Heart right ventricle (tissue), 16 donors: ENCODE data around the gene RAB28. TPM values are rescaled to one million over a fixed set of nuclear protein-coding genes. Genes with fewer than 3 reads are reported as not detected.

ENCODE experiments used
- ATAC-seq, 8 donors: fragments of 200-7000 bp; cut with Tn5 transposase; one replicate each; pipeline ENCODE4 v1.9.1; 2020; ENCODE audit warnings: mild to moderate bottlenecking in 8 of 8, moderate library complexity in 8 of 8, moderate number of reproducible peaks in 1 of 8
- DNase-seq, 2 donors: peaks; one replicate each; pipeline ENCODE4 v3.0.0-alpha.2; 2020
- H3K27ac ChIP-seq, 10 donors: fragments of 200-600 bp; sonication (generic) in 2 of 10; one replicate each; pipeline versions ENCODE4 v1.5.0 to v1.8.0; 2020 to 2022; ENCODE audit warnings: mild to moderate bottlenecking in 3 of 10
- H3K27me3 ChIP-seq, 7 donors: fragments of 200-600 bp; one replicate each; pipeline ENCODE4 v1.8.0; 2021 to 2022; ENCODE audit warnings: mild to moderate bottlenecking in 2 of 7
- H3K36me3 ChIP-seq, 9 donors: fragments of 200-600 bp; sonication (generic) in 1 of 9; one replicate each; pipeline versions ENCODE4 v1.5.0 to v1.8.0; 2020 to 2022; ENCODE audit warnings: mild to moderate bottlenecking in 2 of 9
- H3K4me1 ChIP-seq, 9 donors: fragments of 200-600 bp; sonication (generic) in 1 of 9; one replicate each; pipeline versions ENCODE4 v1.5.0 to v1.8.0; 2020 to 2022; ENCODE audit warnings: mild to moderate bottlenecking in 4 of 9
- H3K4me3 ChIP-seq, 10 donors: fragments of 200-600 bp; sonication (generic) in 2 of 10; one replicate each; pipeline versions ENCODE4 v1.5.0 to v1.8.0; 2020 to 2022; ENCODE audit warnings: mild to moderate bottlenecking in 7 of 10, moderate library complexity in 2 of 10
- H3K9me3 ChIP-seq, 11 donors: fragments of 200-600 bp in 10 of 11; sonication (generic) in 2 of 11; one replicate each; pipeline versions ENCODE4 v1.5.0 to v1.8.0; 2013 to 2022; ENCODE audit warnings: mild to moderate bottlenecking in 2 of 11, control low read depth in 1 of 11, moderate library complexity in 1 of 11
- WGBS, 2 donors: extraction: QIAGEN DNeasy Blood & Tissue Kit; methylation state at CpG; one replicate each; pipeline ENCODE4 v1.1.7; 2013; ENCODE audit warnings: inconsistent platforms in 1 of 2; 5-methylcytosine and 5-hydroxymethylcytosine counted together
- intact Hi-C, 10 donors: fragments of 100-400 bp; cut with DNase I; formaldehyde crosslinking; loops; one replicate each; pipeline versions ENCODE4 v1.11.1 to v1.14.2; 2022
- polyA plus RNA-seq, 2 donors: library from polyadenylated mRNA; stranded (reverse); fragments of 200-250 nt; gene quantifications; one replicate each; pipeline ENCODE4 v1.2.3, GENCODE V29; 2013
- total RNA-seq, 10 donors: library from RNA; stranded (reverse); fragmentation: NEBNext Ultra II Directional in 3 of 10; extraction: Animal tissue kit (Norgen Biotek cat#: 25700) in 3 of 10; gene quantifications; one replicate each; pipeline versions ENCODE4 v1.2.1 to v1.2.4, GENCODE V29; 2021 to 2023
- TF ChIP-seq, protein P1 (sequence below), 9 donors: fragments of 200-600 bp; sonication (generic) in 2 of 9; IDR thresholded peaks; one replicate each; pipeline versions ENCODE4 v1.5.0 to v1.8.0; 2021 to 2022; ENCODE audit warnings: antibody characterized with exemption in 9 of 9, mild to moderate bottlenecking in 5 of 9, moderate library complexity in 1 of 9
- donor health status: Arrhythmogenic right ventricular cardiomyopathy.
- donor health status: ischemic (EF 13 %, LVEDD 7.1; RV severe dilation, severe dysfunction).
- donor health status: healthy with polysubstance abuse.
- donor health status: DM: no; HTN: yes; CAD: no.
- donor health status: DM: no; HTN: no; CAD: no.
- donor health status: ischemic (EF 25% LVEDD 6.9; RV normal size, moderate dysfunction).
- donor health status: ischemic (EF 25% LVEDD 5.7; RV mildly dilated, moderate dysfunction).
- donor health status: healthy.
- donor health status: DM: yes; HTN: yes; CAD: no.
- donor health status: Ischemic cardiomyopathy.
- donor health status: ischemic (EF 35%, LVEDD 5.7; RV mildly dilated, moderate dysfunction).
- donor health status: nonischemic (EF 11% LVEDD 7.7; RV severe dilation, severe dysfunction).
- donor health status: DM: yes; HTN: yes; CAD: no.
- donor health status: PGD.
- donor health status: ischemic (EF 29% LVEDD 5.4; RV normal size, mild dysfunction).
- donor health status: nonischemic (EF 23%, LVEDD 6.1; RV moderate dilation, normal function).

RAB28 gene
- total and polyA plus RNA-seq, 12 donors = 12.7 to 27.5 (median 20.3) TPM

DNA sequence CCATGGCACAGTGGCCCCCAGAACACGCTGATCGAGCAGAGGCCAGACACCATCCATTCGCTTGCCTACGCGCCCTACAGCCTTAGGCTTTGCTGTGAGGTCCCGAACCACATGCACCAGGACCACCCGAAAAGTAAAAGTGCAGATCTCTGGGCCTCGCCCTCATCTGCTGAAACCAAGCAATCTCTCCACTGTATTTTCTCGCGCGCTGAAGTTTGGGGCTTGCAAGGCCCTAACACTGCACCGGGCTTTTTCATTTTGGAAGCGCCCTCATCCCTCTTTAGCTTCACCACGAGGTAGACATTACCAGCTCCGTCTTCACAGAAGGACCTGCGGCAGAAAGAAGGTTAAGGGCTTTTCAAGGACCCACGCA, 39.0 kb upstream of the RAB28 start:
- Histone ChIP-seq H3K27ac (no peak overlapping the region), H3K4me1 (peaks cover 0 to 19% (median 7%) of the 10 kb centered on the region in 9 donors), H3K36me3 (no peaks in the 10 kb centered on the region), H3K9me3 (peaks cover 0 to 17% (median 10%) of the 10 kb centered on the region in 11 donors), H3K27me3 (peaks cover 42 to 100% (median 100%) of the 10 kb centered on the region in 7 donors), H3K4me3 (peak overlapping the region in 1 of 10 donors; percentile 12)
- 4% methylated on average over 17 of the region's 17 CpGs for WGBS, 2 donors
- TF ChIP-seq, protein P1, sequence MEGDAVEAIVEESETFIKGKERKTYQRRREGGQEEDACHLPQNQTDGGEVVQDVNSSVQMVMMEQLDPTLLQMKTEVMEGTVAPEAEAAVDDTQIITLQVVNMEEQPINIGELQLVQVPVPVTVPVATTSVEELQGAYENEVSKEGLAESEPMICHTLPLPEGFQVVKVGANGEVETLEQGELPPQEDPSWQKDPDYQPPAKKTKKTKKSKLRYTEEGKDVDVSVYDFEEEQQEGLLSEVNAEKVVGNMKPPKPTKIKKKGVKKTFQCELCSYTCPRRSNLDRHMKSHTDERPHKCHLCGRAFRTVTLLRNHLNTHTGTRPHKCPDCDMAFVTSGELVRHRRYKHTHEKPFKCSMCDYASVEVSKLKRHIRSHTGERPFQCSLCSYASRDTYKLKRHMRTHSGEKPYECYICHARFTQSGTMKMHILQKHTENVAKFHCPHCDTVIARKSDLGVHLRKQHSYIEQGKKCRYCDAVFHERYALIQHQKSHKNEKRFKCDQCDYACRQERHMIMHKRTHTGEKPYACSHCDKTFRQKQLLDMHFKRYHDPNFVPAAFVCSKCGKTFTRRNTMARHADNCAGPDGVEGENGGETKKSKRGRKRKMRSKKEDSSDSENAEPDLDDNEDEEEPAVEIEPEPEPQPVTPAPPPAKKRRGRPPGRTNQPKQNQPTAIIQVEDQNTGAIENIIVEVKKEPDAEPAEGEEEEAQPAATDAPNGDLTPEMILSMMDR (IDR thresholded peaks at IDR 0.05) = no peak
- intact Hi-C loops = no loop called here
- no peak for ATAC-seq
- no peak for DNase-seq

DNA sequence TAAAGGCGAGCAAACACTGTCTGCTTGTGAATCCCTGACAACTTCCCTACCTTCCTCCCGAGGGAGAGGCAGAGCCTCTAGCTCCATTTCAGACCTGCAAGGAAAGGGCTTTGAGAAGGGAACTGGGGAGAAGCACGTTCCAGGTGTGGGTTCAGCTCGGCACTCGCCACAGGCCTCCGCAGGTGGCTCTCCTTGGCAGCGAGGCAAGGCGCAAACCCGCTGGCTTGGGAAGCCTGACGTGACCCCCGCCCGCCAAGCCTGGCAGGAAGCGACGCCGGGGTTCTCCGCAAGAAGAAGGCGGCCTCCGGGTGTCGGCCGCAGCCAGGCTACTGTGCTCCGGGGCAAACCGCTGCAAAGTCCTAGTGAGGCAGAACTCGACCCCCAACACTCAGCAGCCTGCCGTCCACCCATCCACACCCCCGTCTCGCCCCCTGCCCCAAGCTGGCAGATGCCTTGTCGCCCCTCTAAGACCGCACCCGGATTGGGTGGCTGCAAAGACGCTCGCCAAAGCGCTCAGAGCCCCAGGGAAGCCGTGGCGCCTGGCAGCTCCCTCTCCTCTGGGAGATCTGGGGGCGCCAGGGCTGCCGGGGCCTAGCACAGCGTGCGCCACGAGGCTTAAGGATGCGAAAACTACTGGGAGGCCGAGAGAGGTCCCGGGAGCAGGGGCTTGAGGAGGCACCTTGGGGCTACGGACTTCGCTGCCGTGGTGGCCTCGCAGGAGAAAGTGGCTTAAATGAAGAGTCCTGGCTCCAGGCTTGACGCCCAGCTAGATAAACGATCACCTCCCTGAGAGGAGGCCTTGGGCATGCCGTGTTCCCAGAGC, 38.4 kb upstream of the RAB28 start:
- TF ChIP-seq, protein P1 (IDR thresholded peaks at IDR 0.05) = no peak
- Histone ChIP-seq H3K4me1 (peaks cover 0 to 13% (median 7%) of the 10 kb centered on the region in 9 donors), H3K36me3 (no peaks in the 10 kb centered on the region), H3K9me3 (peaks cover 0 to 17% (median 10%) of the 10 kb centered on the region in 11 donors), H3K4me3 (peak overlapping the region in 3 of 10 donors; percentile 12 to 18 (median 15)), H3K27me3 (peaks cover 39 to 100% (median 100%) of the 10 kb centered on the region in 7 donors), H3K27ac (no peak overlapping the region)
- no peak for ATAC-seq
- intact Hi-C loops = no loop called here
- DNase-seq = no peak
- 2 to 3% methylated on average over 48 to 49 of the region's 49 CpGs for WGBS, 2 donors

DNA sequence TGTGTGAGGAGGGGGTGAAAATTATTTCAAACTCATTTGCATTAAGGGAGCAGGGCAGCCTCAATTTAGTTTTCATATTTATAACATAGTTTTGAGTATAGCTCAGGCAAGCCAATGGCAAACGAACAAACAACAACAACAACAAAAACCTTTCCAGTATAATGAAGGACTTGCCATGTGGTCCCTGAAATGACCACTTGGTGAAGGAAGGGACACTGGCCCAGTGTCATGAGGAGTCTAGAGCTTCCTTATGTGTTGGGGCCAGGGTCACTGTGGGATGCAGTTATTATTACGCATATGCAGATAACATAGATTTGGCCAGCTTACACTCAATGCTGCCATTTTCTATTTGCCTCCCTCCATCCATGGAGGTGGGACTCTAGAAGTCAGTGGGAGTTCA, 36.9 kb upstream of the RAB28 start:
- ATAC-seq = no peak
- peaks cover 37 to 100% (median 100%) of the 10 kb centered on the region in 7 donors for H3K27me3 ChIP-seq
- intact Hi-C loops = no loop called here
- no peak for DNase-seq
- H3K9me3 ChIP-seq = peaks cover 0 to 17% (median 10%) of the 10 kb centered on the region in 11 donors
- WGBS, 2 donors = 45 to 54% methylated on average over 2 of the region's 2 CpGs
- no peak overlapping the region for H3K27ac ChIP-seq
- TF ChIP-seq, protein P1 (IDR thresholded peaks at IDR 0.05) = no peak
- H3K4me1 ChIP-seq = peaks cover 0 to 12% (median 7%) of the 10 kb centered on the region in 9 donors
- no peaks in the 10 kb centered on the region for H3K36me3 ChIP-seq
- H3K4me3 ChIP-seq = no peak overlapping the region

DNA sequence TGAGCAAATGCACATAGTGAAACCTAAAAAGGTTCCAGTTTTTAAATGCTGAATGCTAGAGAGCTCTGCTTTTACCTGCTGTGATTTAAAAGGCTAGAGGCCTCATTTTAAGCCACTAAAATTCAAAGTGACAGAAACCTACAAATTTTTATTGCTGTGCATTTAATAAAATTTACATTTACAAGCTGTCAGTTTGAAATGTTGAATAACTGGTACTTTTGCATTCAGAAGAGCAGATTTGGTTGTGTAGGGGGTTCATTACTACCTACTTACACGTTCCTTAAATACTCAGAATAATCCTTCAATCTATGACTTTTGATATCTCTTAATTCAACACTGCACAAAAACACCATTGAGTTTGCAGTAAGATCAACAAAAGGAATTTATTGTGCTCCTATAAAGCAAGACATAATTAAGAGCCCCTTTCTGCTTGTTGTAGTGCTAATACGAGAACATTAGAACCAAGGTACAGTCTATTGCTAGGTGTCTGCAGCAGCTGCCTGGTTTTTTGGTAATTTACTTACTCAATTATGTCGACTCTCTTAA, 32.2 kb upstream of the RAB28 start:
- TF ChIP-seq, protein P1 (IDR thresholded peaks at IDR 0.05) = no peak
- no peak overlapping the region for H3K4me3 ChIP-seq
- DNase-seq (no peak), ATAC-seq (no peak)
- 72 to 78% methylated on average over 3 of the region's 3 CpGs for WGBS, 2 donors
- no peaks in the 10 kb centered on the region for H3K36me3 ChIP-seq
- intact Hi-C loops = no loop called here
- no peak overlapping the region for H3K27ac ChIP-seq
- H3K9me3 ChIP-seq = no peaks in the 10 kb centered on the region
- H3K4me1 ChIP-seq = no peaks in the 10 kb centered on the region
- peaks cover 4 to 92% (median 85%) of the 10 kb centered on the region in 7 donors for H3K27me3 ChIP-seq
